ENCODE data around the gene LYZL2.
"Not testable (repeated sequence)": the region's sequence is repeated elsewhere in the genome, so short reads cannot be mapped to it uniquely, and the experiment has no call there.

- TF ChIP-seq CTCF, POLR2A, POLR2AphosphoS5 (IDR thresholded peaks at IDR 0.05): not testable (repeated sequence)
Observed at GRCh38 chr10:30677616-30678015, 48.1 kb upstream of the LYZL2 start.

All from prostate gland (tissue), 2 donors.